Left hindlimb (tissue), 1 donor: ENCODE data around the gene SCAMP5.

Experiments used
- DNase-seq: peaks from one replicate; pipeline ENCODE4 v3.0.0-alpha.2; 2018

SCAMP5 gene

GRCh38 chr15:75023872-75024636 is 28.7 kb downstream of the SCAMP5 start:
- DNase-seq: no peak

GRCh38 chr15:75025107-75025506 is 29.7 kb downstream of the SCAMP5 start:
- no peak for DNase-seq

GRCh38 chr15:75025548-75026260 is 30.3 kb downstream of the SCAMP5 start:
- DNase-seq: no peak

GRCh38 chr15:75027551-75027950 is 32.2 kb downstream of the SCAMP5 start:
- no peak for DNase-seq

GRCh38 chr15:75028991-75029377 is 33.6 kb downstream of the SCAMP5 start:
- DNase-seq: no peak

- DNase-seq: peak; percentile 91
Measured at GRCh38 chr15:75029378-75030022, 34.1 kb downstream of the SCAMP5 start.

GRCh38 chr15:75030023-75030413 is 34.7 kb downstream of the SCAMP5 start:
- DNase-seq: no peak

GRCh38 chr15:75030424-75030823 is 35.1 kb downstream of the SCAMP5 start:
- DNase-seq: no peak

- no peak for DNase-seq
Measured at GRCh38 chr15:75031848-75032247, 36.5 kb downstream of the SCAMP5 start.

GRCh38 chr15:75032395-75032794 is 37.0 kb downstream of the SCAMP5 start:
- no peak for DNase-seq

- no peak for DNase-seq
Measured at GRCh38 chr15:75033809-75034208, 38.4 kb downstream of the SCAMP5 start.

GRCh38 chr15:75034615-75035014 is 39.3 kb downstream of the SCAMP5 start:
- no peak for DNase-seq

- DNase-seq: no peak
Measured at GRCh38 chr15:75036212-75036616, 40.9 kb downstream of the SCAMP5 start.

GRCh38 chr15:75037685-75038084 is 42.3 kb downstream of the SCAMP5 start:
- no peak for DNase-seq

- no peak for DNase-seq
Measured at GRCh38 chr15:75038231-75038630, 42.9 kb downstream of the SCAMP5 start.

GRCh38 chr15:75042730-75043508 is 47.6 kb downstream of the SCAMP5 start:
- peak; percentile 71 for DNase-seq

- peak; percentile 95 for DNase-seq
Measured at GRCh38 chr15:75043509-75044257, 48.3 kb downstream of the SCAMP5 start.

GRCh38 chr15:75044258-75044878 is 49.0 kb downstream of the SCAMP5 start:
- no peak for DNase-seq

- no peak for DNase-seq
Measured at GRCh38 chr15:75045332-75046015, 50.1 kb downstream of the SCAMP5 start.

- DNase-seq: no peak
Measured at GRCh38 chr15:75048394-75048793, 53.0 kb downstream of the SCAMP5 start.

- peak; percentile 51 for DNase-seq
Measured at GRCh38 chr15:75049392-75049791, 54.0 kb downstream of the SCAMP5 start.
